HG02870 (cell line): ENCODE results near the gene KLF15.

Source experiments
- ATAC-seq: cut with Tn5 transposase; IDR thresholded peaks from one replicate; pipeline ENCODE4 v1.9.1; 2021; ENCODE audit warnings: mild to moderate bottlenecking, moderate library complexity; ENCODE audit not compliant: unreplicated experiment

The KLF15 gene

GRCh38 chr3:126307591-126308393 lies 49.4 kb downstream of the KLF15 start:
- no peak for ATAC-seq

- no peak for ATAC-seq
Measured at GRCh38 chr3:126306888-126307482, 50.2 kb downstream of the KLF15 start.

GRCh38 chr3:126306397-126306796 lies 50.8 kb downstream of the KLF15 start:
- ATAC-seq, result no peak

GRCh38 chr3:126305427-126305826 lies 51.8 kb downstream of the KLF15 start:
- ATAC-seq, result no peak

- ATAC-seq, result no peak
Measured at GRCh38 chr3:126304704-126305103, 52.5 kb downstream of the KLF15 start.

DNA sequence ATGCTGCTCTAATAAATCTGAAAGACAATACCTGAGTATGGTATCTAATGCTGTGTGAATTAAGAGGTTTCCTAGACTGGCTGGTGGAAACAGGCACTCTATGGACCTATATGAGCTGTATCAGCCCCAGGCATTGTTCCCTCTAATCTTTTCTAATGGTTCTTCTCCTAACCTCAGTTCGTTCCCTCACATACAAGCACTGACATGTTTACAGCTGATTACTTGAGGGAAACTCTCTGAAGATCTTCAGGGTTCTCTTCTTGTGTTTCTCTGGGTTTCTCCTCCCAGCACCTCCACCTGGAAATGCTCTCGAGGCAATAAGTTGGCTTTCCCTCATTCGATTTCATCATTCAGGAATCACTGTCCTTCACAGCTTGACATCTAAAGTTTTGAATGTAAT lies 52.9 kb downstream of the KLF15 start:
- ATAC-seq, result no peak

- ATAC-seq, result no peak
Measured at GRCh38 chr3:126303272-126303671, 53.9 kb downstream of the KLF15 start.

DNA sequence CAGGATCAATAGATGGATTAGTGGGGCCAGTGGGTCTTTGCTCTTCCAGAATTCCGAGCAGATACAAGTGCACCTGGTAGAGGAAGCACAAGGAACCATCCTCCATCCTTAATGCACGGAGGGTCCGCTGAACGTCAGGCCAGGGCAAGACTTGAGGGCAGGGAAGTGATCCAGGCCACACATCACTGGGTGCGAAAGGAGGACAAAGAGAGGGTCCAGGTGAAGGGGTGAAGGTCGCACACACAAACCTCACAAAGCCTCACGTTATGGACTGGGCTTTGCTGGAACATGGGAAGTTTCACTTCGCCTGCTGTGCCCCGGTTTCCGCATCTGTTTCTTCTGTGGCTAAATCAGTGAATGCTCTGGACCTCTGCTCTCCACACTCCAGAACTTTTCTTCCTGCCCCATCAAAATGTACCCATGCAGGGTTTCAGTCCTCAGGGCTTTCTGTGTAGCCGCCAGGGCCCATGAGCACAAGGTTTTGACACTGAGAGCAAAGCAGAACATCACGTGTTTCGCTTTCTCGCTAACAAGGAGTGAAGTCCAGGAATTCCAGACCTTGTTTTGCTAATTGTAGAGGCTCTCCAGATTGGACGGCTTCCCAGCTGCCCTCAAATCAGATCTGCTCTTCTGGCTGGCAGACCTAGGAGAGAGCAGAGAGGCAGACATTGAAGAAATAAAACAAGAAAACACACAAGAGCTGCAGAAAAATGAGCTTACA lies 56.3 kb downstream of the KLF15 start:
- ATAC-seq, result no peak

GRCh38 chr3:126300001-126300760 lies 57.0 kb downstream of the KLF15 start:
- ATAC-seq, result no peak

- ATAC-seq, result no peak
Measured at GRCh38 chr3:126295407-126295939, 61.7 kb downstream of the KLF15 start.

DNA sequence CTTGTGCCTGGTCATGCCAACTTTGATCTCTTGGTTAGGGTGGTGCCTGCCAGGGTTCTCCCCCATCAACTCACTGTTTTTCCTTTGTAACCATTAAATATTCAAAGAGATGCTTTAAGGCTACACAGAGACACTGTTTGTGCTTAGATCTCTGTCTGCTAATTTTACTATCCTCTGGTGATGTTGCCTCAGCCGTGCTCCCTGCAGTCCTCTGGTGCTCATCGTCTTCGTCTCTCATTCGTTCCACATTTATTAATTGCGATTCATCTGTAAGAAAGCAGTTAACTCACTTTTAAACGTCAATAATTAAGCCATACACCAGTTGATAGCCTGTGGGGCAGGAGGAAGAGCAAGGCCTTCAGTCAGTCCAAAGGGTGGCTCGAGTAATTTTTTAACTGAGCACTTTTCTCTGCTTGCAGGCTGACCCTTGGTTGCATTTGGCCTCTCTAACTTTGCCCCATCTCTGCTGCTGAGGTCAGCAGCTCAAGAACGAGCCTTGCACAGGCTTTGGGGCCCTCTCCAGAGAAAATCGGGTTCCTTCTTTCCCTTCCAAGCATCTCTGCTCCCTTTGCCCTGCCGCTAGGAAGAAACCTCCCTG lies 62.9 kb downstream of the KLF15 start:
- ATAC-seq, result no peak

- no peak for ATAC-seq
Measured at GRCh38 chr3:126293370-126294082, 63.7 kb downstream of the KLF15 start.
